H1 (cell line): Measurements from ENCODE around the gene RRAS. TPM values are rescaled to one million over a fixed set of nuclear protein-coding genes. Genes with fewer than 3 reads are reported as not detected.

ENCODE experiments used
- ASH2L ChIP-seq: fragments of 200-600, 300-600 bp; sonication (generic); IDR thresholded peaks from one replicate; pipeline ENCODE4 v1.7.1; 2017; ENCODE audit warnings: low read length
- BRCA1 ChIP-seq: IDR thresholded peaks from 2 replicates; pipeline ENCODE4 v1.6.1; 2012; ENCODE audit warnings: low read depth, low read length, improper control_type of control experiment
- CBX5 ChIP-seq: fragments of 300-800, 300-1000 bp; sonication (generic); IDR thresholded peaks from 2 replicates; pipeline ENCODE4 v1.7.1; 2016; ENCODE audit warnings: antibody characterized with exemption, low read length, low read depth
- CEBPB ChIP-seq: IDR thresholded peaks from 2 replicates; pipeline ENCODE4 v1.6.1; 2012; ENCODE audit warnings: low read depth, low read length
- RAD21 ChIP-seq, 2 experiments: IDR thresholded peaks in 1 of 2; conservative IDR thresholded peaks in 1 of 2; 2 replicates each; pipeline ENCODE4 v1.6.1; 2011; ENCODE audit warnings: low read depth in 2 of 2, low read length in 2 of 2, improper control_type of control experiment in 1 of 2, inconsistent platforms in 1 of 2, mild to moderate bottlenecking in 1 of 2, moderate library complexity in 1 of 2
- RXRA ChIP-seq: IDR thresholded peaks from 2 replicates; pipeline ENCODE4 v1.6.1; 2011; ENCODE audit warnings: low read depth, mild to moderate bottlenecking, low read length, moderate library complexity; ENCODE audit not compliant: insufficient read depth
- SIN3A ChIP-seq, 2 experiments: IDR thresholded peaks in 1 of 2; conservative IDR thresholded peaks in 1 of 2; 2 replicates each; pipeline ENCODE4 v1.6.1; 2011 to 2012; ENCODE audit warnings: low read length in 2 of 2, improper control_type of control experiment in 1 of 2, low read depth in 1 of 2, mild to moderate bottlenecking in 1 of 2
- SP1 ChIP-seq: IDR thresholded peaks from 2 replicates; pipeline ENCODE4 v1.6.1; 2011; ENCODE audit warnings: low read depth, low read length
- TAF1 ChIP-seq: IDR thresholded peaks from 2 replicates; pipeline ENCODE4 v1.6.1; 2011; ENCODE audit warnings: mild to moderate bottlenecking, low read depth, low read length
- polyA plus RNA-seq, 7 experiments: library from polyadenylated mRNA; depleted of rRNA in 3 of 7; stranded (reverse) in 5 of 7; unstranded in 2 of 7; fragments of >200 nt in 5 of 7; fragments of 200-250 nt in 2 of 7; gene quantifications; 1 replicate in 5 of 7; 2 replicates in 1 of 7; 4 replicates in 1 of 7; pipeline versions ENCODE4 v1.2.1 to v1.2.3, GENCODE V29; 2011 to 2013; ENCODE audit warnings: missing spikeins in 2 of 7, mixed read lengths in 2 of 7
- total RNA-seq: library from RNA; stranded (reverse); fragmentation: NEBNext Ultra II Directional; extraction: Animal tissue kit (Norgen Biotek cat#: 25700); gene quantifications from 2 replicates; pipeline ENCODE4 v1.2.1, GENCODE V29; 2021
- TF ChIP-seq, protein P1 (sequence below): fragments of 300-600 bp; sonication (generic); IDR thresholded peaks from 2 replicates; pipeline ENCODE4 v1.7.1; 2012; ENCODE audit warnings: low read length, moderate library complexity, mild to moderate bottlenecking, inconsistent platforms; ENCODE audit not compliant: insufficient replicate concordance

The RRAS gene
- total and polyA plus RNA-seq, 2 of the 8 experiments (the other 6 are each of a cell fraction or from before 2014, with no cell fraction given): 17.7 to 49.1 TPM

- no peak for TF ChIP-seq RAD21 (IDR thresholded peaks at IDR 0.05 in 1 of 2, conservative IDR thresholded peaks at IDR 0.05 in 1 of 2; ENCODE audit: low read depth in 2 of 2, low read length in 2 of 2)
- no peak for TF ChIP-seq CBX5
- TF ChIP-seq SP1: peak; percentile 86
- peak; percentile 36 for TF ChIP-seq ASH2L
- TF ChIP-seq TAF1: peak; percentile 63; the same call in 1 of the 2 replicates
- TF ChIP-seq, protein P1, sequence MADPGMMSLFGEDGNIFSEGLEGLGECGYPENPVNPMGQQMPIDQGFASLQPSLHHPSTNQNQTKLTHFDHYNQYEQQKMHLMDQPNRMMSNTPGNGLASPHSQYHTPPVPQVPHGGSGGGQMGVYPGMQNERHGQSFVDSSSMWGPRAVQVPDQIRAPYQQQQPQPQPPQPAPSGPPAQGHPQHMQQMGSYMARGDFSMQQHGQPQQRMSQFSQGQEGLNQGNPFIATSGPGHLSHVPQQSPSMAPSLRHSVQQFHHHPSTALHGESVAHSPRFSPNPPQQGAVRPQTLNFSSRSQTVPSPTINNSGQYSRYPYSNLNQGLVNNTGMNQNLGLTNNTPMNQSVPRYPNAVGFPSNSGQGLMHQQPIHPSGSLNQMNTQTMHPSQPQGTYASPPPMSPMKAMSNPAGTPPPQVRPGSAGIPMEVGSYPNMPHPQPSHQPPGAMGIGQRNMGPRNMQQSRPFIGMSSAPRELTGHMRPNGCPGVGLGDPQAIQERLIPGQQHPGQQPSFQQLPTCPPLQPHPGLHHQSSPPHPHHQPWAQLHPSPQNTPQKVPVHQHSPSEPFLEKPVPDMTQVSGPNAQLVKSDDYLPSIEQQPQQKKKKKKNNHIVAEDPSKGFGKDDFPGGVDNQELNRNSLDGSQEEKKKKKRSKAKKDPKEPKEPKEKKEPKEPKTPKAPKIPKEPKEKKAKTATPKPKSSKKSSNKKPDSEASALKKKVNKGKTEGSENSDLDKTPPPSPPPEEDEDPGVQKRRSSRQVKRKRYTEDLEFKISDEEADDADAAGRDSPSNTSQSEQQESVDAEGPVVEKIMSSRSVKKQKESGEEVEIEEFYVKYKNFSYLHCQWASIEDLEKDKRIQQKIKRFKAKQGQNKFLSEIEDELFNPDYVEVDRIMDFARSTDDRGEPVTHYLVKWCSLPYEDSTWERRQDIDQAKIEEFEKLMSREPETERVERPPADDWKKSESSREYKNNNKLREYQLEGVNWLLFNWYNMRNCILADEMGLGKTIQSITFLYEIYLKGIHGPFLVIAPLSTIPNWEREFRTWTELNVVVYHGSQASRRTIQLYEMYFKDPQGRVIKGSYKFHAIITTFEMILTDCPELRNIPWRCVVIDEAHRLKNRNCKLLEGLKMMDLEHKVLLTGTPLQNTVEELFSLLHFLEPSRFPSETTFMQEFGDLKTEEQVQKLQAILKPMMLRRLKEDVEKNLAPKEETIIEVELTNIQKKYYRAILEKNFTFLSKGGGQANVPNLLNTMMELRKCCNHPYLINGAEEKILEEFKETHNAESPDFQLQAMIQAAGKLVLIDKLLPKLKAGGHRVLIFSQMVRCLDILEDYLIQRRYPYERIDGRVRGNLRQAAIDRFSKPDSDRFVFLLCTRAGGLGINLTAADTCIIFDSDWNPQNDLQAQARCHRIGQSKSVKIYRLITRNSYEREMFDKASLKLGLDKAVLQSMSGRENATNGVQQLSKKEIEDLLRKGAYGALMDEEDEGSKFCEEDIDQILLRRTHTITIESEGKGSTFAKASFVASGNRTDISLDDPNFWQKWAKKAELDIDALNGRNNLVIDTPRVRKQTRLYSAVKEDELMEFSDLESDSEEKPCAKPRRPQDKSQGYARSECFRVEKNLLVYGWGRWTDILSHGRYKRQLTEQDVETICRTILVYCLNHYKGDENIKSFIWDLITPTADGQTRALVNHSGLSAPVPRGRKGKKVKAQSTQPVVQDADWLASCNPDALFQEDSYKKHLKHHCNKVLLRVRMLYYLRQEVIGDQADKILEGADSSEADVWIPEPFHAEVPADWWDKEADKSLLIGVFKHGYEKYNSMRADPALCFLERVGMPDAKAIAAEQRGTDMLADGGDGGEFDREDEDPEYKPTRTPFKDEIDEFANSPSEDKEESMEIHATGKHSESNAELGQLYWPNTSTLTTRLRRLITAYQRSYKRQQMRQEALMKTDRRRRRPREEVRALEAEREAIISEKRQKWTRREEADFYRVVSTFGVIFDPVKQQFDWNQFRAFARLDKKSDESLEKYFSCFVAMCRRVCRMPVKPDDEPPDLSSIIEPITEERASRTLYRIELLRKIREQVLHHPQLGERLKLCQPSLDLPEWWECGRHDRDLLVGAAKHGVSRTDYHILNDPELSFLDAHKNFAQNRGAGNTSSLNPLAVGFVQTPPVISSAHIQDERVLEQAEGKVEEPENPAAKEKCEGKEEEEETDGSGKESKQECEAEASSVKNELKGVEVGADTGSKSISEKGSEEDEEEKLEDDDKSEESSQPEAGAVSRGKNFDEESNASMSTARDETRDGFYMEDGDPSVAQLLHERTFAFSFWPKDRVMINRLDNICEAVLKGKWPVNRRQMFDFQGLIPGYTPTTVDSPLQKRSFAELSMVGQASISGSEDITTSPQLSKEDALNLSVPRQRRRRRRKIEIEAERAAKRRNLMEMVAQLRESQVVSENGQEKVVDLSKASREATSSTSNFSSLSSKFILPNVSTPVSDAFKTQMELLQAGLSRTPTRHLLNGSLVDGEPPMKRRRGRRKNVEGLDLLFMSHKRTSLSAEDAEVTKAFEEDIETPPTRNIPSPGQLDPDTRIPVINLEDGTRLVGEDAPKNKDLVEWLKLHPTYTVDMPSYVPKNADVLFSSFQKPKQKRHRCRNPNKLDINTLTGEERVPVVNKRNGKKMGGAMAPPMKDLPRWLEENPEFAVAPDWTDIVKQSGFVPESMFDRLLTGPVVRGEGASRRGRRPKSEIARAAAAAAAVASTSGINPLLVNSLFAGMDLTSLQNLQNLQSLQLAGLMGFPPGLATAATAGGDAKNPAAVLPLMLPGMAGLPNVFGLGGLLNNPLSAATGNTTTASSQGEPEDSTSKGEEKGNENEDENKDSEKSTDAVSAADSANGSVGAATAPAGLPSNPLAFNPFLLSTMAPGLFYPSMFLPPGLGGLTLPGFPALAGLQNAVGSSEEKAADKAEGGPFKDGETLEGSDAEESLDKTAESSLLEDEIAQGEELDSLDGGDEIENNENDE: no peak
- no peak for TF ChIP-seq BRCA1
- no peak for TF ChIP-seq RXRA
- TF ChIP-seq CEBPB: peak; percentile 72
- TF ChIP-seq SIN3A (conservative IDR thresholded peaks at IDR 0.05 in 1 of 2, IDR thresholded peaks at IDR 0.05 in 1 of 2; ENCODE audit: low read depth in 1 of 2, low read length in 2 of 2): no peak; a peak in 1 of 4 replicates
Measured at GRCh38 chr19:49641688-49642491, 1.9 kb upstream of the RRAS start, which contains the start of gene SCAF1 (continued).
